Upper lobe of left lung (tissue), 6 donors: ENCODE results near the gene LMF2. TPM values are rescaled to one million over a fixed set of nuclear protein-coding genes. Genes with fewer than 3 reads are reported as not detected.

Experiments
- ATAC-seq, 2 donors: fragments of 200-7000 bp; cut with Tn5 transposase; one replicate each; pipeline ENCODE4 v1.9.1; 2022; ENCODE audit warnings: mild to moderate bottlenecking in 2 of 2, moderate library complexity in 2 of 2; ENCODE audit not compliant: low FRiP score in 2 of 2
- DNase-seq, 2 donors: peaks; one replicate each; pipeline ENCODE4 v3.0.0-alpha.2; 2019 to 2020
- H3K27ac ChIP-seq, 4 donors: fragments of 200-600 bp; sonication (generic); one replicate each; pipeline ENCODE4 v1.5.1; 2016 to 2019
- H3K27me3 ChIP-seq, 4 donors: fragments of 200-600 bp; sonication (generic); one replicate each; pipeline ENCODE4 v1.5.1; 2017 to 2019
- H3K36me3 ChIP-seq, 4 donors: fragments of 200-600 bp; sonication (generic); one replicate each; pipeline ENCODE4 v1.5.1; 2016 to 2019
- H3K4me1 ChIP-seq, 4 donors: fragments of 200-600 bp; sonication (generic); one replicate each; pipeline ENCODE4 v1.5.1; 2018 to 2019
- H3K4me3 ChIP-seq, 4 donors: fragments of 200-600 bp; sonication (generic); one replicate each; pipeline ENCODE4 v1.5.1; 2017 to 2019; ENCODE audit warnings: mild to moderate bottlenecking in 2 of 4, moderate library complexity in 1 of 4
- H3K9me3 ChIP-seq, 4 donors: fragments of 200-600 bp; sonication (generic); one replicate each; pipeline ENCODE4 v1.5.1; 2018 to 2019
- EP300 ChIP-seq, 4 donors: sonication (generic); formaldehyde crosslinking; IDR thresholded peaks; one replicate each; pipeline ENCODE4 v1.5.1; 2017; ENCODE audit warnings: antibody characterized with exemption in 4 of 4, control low read depth in 2 of 4
- POLR2A ChIP-seq, 4 donors: fragments of 450-650 bp; IDR thresholded peaks; one replicate each; pipeline ENCODE4 v1.5.1; 2016 to 2017; ENCODE audit warnings: antibody characterized with exemption in 4 of 4, mild to moderate bottlenecking in 2 of 4
- POLR2AphosphoS5 ChIP-seq, 2 donors: sonication (generic); formaldehyde crosslinking; IDR thresholded peaks; one replicate each; pipeline ENCODE4 v1.5.1; 2017; ENCODE audit warnings: antibody characterized with exemption in 2 of 2
- WGBS, 2 donors: methylation state at CpG; one replicate each; pipeline ENCODE4 v1.1.5; 2017 to 2018; 5-methylcytosine and 5-hydroxymethylcytosine counted together
- total RNA-seq, 6 donors: library from RNA; depleted of rRNA in 4 of 6; stranded (reverse); fragments of >200 nt in 4 of 6; gene quantifications; one replicate each; pipeline versions ENCODE4 v1.1.0 to v1.2.1, GENCODE V29; 2016 to 2021
- TF ChIP-seq, protein P1 (sequence below), 6 experiments: fragments of 450-650 bp in 4 of 6; fragments of 200-600 bp in 2 of 6; sonication (generic) in 2 of 6; IDR thresholded peaks; one replicate each; pipeline ENCODE4 v1.5.1; 2016 to 2019; ENCODE audit warnings: antibody characterized with exemption in 6 of 6
- donor health status: DM: no; HTN: no; CAD: no; lungs with moderate emphysema.
- donor health status: DM: no; HTN: yes; CAD: no; lungs with severe emphysema.

Gene LMF2
- total RNA-seq, 6 donors from 2014 or later = 36.0 to 87.4 (median 77.4) TPM

DNA sequence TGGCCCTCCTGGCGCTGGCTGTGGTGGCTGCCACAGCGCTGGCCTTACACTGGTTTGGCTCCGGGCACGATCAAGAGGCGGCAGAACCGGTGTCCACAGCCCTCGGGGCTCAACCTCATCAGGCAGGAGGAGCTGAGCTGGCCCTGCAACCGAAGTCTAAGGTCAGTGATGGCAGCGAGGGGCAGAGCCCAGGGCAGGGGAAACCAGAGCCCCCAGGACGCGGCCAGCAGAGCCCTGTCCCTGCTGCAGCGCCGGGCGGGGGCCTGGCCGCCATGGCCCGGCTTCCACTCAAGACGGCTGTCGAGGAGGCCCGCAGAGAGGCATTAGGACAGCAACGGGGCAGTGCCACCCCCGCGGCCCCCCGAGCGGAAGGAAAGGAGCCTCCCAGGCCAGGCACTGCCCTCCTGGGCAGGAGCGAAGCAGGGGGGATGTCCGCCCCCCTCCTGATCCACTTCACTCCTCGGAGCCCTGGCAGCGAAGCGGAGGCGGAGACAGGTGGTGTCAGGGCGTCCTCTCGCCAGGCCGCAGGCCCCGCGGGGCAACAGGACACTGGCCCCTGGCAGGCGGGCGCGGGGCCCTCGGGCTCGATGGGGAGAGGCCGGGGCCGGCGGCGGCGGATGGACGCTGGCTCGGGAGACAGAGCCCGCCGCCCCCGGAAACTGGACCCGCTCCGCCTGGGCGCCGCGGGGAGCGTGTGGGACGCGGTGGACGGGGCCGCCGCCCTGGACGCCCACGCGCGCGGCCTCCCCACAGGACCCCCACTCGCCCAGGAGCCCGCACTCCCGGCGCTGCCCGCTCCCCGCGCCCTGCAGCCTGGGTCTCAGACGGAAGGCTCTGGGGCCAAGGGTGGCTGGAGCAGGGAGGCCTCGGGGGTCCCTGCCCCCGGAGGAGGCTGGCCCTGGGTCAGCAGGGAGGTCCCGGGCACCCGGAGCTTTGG lies 39.1 kb upstream of the LMF2 start:
- H3K27ac ChIP-seq = no peak overlapping the region
- TF ChIP-seq POLR2AphosphoS5 (IDR thresholded peaks at IDR 0.05) (no peak), EP300 (IDR thresholded peaks at IDR 0.05) (no peak), POLR2A (IDR thresholded peaks at IDR 0.05) (no peak)
- TF ChIP-seq, protein P1, sequence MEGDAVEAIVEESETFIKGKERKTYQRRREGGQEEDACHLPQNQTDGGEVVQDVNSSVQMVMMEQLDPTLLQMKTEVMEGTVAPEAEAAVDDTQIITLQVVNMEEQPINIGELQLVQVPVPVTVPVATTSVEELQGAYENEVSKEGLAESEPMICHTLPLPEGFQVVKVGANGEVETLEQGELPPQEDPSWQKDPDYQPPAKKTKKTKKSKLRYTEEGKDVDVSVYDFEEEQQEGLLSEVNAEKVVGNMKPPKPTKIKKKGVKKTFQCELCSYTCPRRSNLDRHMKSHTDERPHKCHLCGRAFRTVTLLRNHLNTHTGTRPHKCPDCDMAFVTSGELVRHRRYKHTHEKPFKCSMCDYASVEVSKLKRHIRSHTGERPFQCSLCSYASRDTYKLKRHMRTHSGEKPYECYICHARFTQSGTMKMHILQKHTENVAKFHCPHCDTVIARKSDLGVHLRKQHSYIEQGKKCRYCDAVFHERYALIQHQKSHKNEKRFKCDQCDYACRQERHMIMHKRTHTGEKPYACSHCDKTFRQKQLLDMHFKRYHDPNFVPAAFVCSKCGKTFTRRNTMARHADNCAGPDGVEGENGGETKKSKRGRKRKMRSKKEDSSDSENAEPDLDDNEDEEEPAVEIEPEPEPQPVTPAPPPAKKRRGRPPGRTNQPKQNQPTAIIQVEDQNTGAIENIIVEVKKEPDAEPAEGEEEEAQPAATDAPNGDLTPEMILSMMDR (IDR thresholded peaks at IDR 0.05) = no peak
- H3K4me3 ChIP-seq = no peak overlapping the region

DNA sequence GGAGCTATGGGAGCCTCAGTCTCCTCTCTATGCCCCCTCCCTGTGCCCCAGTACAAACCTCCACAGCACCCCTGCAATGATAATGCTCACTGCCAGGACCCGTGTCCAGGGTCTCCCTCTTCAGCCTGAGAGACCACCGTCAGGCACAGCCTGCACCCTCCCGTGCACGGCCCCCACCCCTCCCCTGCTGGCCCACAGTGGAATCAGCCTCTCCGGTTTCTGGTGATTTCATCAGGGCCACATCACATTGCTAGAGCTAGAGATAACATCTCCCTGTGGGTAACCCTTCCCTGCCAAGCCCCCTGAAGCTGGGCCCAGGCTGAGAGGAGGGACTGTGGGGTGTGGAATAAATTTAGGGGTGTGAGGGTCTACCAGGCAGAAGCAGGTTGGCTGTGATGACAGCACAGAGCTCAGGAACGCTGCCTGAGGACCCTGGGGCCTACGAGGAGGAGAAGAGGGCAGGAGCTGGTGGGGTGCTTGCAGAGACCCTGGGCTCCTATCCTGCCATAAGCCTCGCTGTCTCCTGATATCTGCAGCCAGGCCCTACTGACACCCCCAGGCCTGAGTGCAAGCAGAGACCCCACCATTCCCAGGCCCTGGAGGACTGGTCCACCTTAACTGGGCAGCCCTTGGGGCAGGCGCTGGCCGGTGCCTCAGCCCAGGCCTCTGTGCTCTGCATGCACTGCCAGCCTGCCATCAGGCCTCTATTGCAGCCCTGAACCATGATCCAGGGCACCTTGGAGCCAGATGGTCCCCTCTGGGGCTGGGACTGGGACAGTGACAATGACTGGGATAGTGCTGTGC lies 38.2 kb upstream of the LMF2 start, which contains the start of gene KLHDC7B:
TSS of gene KLHDC7B (plus strand) at position 378 of the 804 bp plus-strand sequence. CDS start at position 723, 345 bp downstream.
- WGBS, 2 donors = 68 to 79% methylated on average over 7 of the region's 10 CpGs
- Histone ChIP-seq H3K4me1 (peaks cover 29 to 62% (median 45%) of the 10 kb centered on the region in 4 donors), H3K27me3 (peaks cover 0 to 29% (median 9%) of the 10 kb centered on the region in 4 donors), H3K9me3 (no peaks in the 10 kb centered on the region), H3K4me3 (no peak within 1 kb of the TSS), H3K27ac (peak within 1 kb of the TSS; percentile 68 to 98 (median 94)), H3K36me3 (no peaks in the 10 kb centered on the region)
- DNase-seq = peak in 1 of 2 donors; percentile 60
- ATAC-seq = no peak
- TF ChIP-seq POLR2A (IDR thresholded peaks at IDR 0.05) (no peak), POLR2AphosphoS5 (IDR thresholded peaks at IDR 0.05) (no peak), EP300 (IDR thresholded peaks at IDR 0.05) (no peak)
- TF ChIP-seq, protein P1 (IDR thresholded peaks at IDR 0.05) = no peak

More for the DNA sequence above, 39.1 kb upstream of the LMF2 start:
- Histone ChIP-seq H3K4me1 (peaks cover 25 to 57% (median 40%) of the 10 kb centered on the region in 4 donors), H3K36me3 (no peaks in the 10 kb centered on the region), H3K9me3 (no peaks in the 10 kb centered on the region), H3K27me3 (peaks cover 0 to 29% (median 9%) of the 10 kb centered on the region in 4 donors)
- DNase-seq (peak in 1 of 2 donors; percentile 85), ATAC-seq (no peak)
- 76 to 80% methylated on average over 25 to 73 of the region's 78 CpGs for WGBS, 2 donors

DNA sequence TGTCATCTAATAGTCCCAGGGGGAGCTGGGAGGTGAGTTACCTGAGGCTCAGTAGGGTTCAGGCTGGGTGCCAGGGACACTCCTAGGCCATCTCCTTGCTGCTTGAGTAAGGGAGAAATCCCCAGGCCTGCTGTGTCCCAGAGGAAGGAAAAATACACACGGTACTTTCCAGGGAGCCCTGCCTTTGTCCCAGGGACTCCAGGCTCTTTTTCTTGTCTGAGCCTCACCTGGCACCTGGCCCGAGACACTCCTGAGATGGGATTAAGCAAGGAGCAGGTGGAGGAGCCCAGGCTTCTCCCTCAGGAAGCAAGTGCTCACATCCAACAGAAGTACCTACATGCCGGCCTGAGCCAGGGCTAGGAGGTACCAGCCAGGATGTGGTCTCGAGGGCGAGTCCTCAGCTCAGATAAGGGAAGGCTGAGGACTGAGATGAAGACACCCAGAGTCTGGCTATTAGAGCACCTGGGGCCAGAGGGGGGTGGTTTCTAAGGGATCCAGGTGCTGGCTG lies 37.3 kb upstream of the LMF2 start:
- Histone ChIP-seq H3K36me3 (no peaks in the 10 kb centered on the region), H3K27ac (peak overlapping the region; percentile 68 to 98 (median 94)), H3K9me3 (no peaks in the 10 kb centered on the region), H3K4me1 (peaks cover 34 to 65% (median 54%) of the 10 kb centered on the region in 4 donors), H3K27me3 (peaks cover 0 to 29% (median 9%) of the 10 kb centered on the region in 4 donors), H3K4me3 (no peak overlapping the region)
- TF ChIP-seq POLR2AphosphoS5 (IDR thresholded peaks at IDR 0.05) (no peak), POLR2A (IDR thresholded peaks at IDR 0.05) (no peak), EP300 (IDR thresholded peaks at IDR 0.05) (no peak)
- TF ChIP-seq, protein P1 (IDR thresholded peaks at IDR 0.05) = no peak
- WGBS, 2 donors = 58% methylated on average over 5 of the region's 5 CpGs; no CpG with 5 or more reads in 1 of the 2 donors
- ATAC-seq (peak in 1 of 2 donors; percentile 3), DNase-seq (peak in 1 of 2 donors; percentile 89)

DNA sequence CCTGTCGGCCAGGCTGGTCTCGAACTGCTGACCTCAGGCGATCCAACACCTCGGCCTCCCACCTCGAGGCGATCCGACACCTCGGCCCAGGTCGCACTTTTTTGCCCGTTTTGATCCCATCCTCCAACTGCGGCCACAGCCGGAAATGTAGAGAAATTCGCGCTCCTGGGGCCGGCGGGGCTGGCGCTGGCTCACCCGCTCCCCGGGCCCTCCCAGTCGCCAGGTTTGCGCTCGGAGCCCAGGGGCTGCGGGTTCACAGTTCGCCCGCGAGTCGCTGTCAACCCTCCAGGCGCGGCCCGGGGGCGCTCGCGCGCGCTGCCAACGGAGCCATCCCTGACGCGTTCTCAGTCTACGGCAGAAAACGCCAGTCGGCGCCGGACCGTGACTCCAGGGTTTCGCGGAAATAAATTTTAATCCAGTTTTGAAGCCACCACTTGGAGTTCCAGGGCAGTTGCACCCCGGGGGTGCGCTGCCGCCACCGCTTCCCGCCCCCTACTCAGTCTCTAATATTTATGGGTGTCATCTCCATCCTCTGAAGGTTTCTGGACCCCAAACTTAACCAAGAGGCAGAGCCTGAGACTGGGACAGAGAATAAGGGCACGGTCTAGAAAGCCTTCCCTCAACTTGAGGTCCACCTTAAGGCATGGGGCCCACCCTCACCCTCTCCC lies 36.7 kb upstream of the LMF2 start:
- peak; percentile 34 to 68 for ATAC-seq
- 3 to 6% methylated on average over 21 to 52 of the region's 52 CpGs for WGBS, 2 donors
- H3K27ac ChIP-seq = peak overlapping the region; percentile 68 to 98 (median 94)

More for the DNA sequence above, 36.7 kb upstream of the LMF2 start:
- Histone ChIP-seq H3K27me3 (peaks cover 0 to 29% (median 8%) of the 10 kb centered on the region in 4 donors), H3K4me1 (peaks cover 37 to 68% (median 57%) of the 10 kb centered on the region in 4 donors), H3K9me3 (no peaks in the 10 kb centered on the region), H3K36me3 (no peaks in the 10 kb centered on the region), H3K4me3 (peak overlapping the region in 3 of 4 donors; percentile 10 to 40 (median 37))
- DNase-seq = peak; percentile 90 to 97
- TF ChIP-seq EP300 (IDR thresholded peaks at IDR 0.05) = no peak
- TF ChIP-seq, protein P1 (IDR thresholded peaks at IDR 0.05) = peak; percentile 54 to 70 (median 64)
- peak in 1 of 4 donors; percentile 51 for TF ChIP-seq POLR2A (IDR thresholded peaks at IDR 0.05)
- peak in 1 of 2 donors; percentile 59 for TF ChIP-seq POLR2AphosphoS5 (IDR thresholded peaks at IDR 0.05)
